Trophoblast cell (in vitro differentiated cells and primary cell): ENCODE data around the gene PITHD1.

ENCODE experiments used
- DNase-seq, 2 donors: peaks; one replicate each; pipeline ENCODE4 v3.0.0-alpha.2; 2016
- H2AFZ ChIP-seq: 2 replicates; pipeline ENCODE4 v1.6.1; 2013; ENCODE audit warnings: low read length, moderate library complexity, mild to moderate bottlenecking; ENCODE audit not compliant: insufficient read depth, poor library complexity
- H2AK5ac ChIP-seq: 2 replicates; pipeline ENCODE4 v1.6.1; 2013; ENCODE audit warnings: mild to moderate bottlenecking, low read length
- H2BK120ac ChIP-seq: 2 replicates; pipeline ENCODE4 v1.6.1; 2013; ENCODE audit warnings: low read length, mild to moderate bottlenecking, moderate library complexity; ENCODE audit not compliant: insufficient read depth, poor library complexity
- H2BK12ac ChIP-seq: 2 replicates; pipeline ENCODE4 v1.6.1; 2013; ENCODE audit warnings: mild to moderate bottlenecking, low read length, moderate library complexity
- H2BK5ac ChIP-seq: 2 replicates; pipeline ENCODE4 v1.6.1; 2013; ENCODE audit warnings: low read length, low read depth, moderate library complexity, mild to moderate bottlenecking; ENCODE audit not compliant: poor library complexity
- H3K14ac ChIP-seq: 2 replicates; pipeline ENCODE4 v1.6.1; 2013; ENCODE audit warnings: mild to moderate bottlenecking, low read length
- H3K18ac ChIP-seq: 2 replicates; pipeline ENCODE4 v1.6.1; 2013; ENCODE audit warnings: mild to moderate bottlenecking, low read length
- H3K23ac ChIP-seq: 2 replicates; pipeline ENCODE4 v1.6.1; 2013; ENCODE audit warnings: low read length
- H3K27ac ChIP-seq: 2 replicates; pipeline ENCODE4 v1.5.1; 2013; ENCODE audit warnings: low read depth, mild to moderate bottlenecking, inconsistent platforms, low read length, moderate library complexity
- H3K27me3 ChIP-seq: 2 replicates; pipeline ENCODE4 v1.6.1; 2013; ENCODE audit warnings: inconsistent platforms, mild to moderate bottlenecking, low read length, moderate library complexity; ENCODE audit not compliant: insufficient read depth
- H3K36me3 ChIP-seq, 2 experiments: 1 replicate in 1 of 2; 2 replicates in 1 of 2; pipeline ENCODE4 v1.6.1; 2013; ENCODE audit warnings: low read length in 2 of 2, mild to moderate bottlenecking in 2 of 2, moderate library complexity in 1 of 2; ENCODE audit not compliant: insufficient read depth in 2 of 2, control insufficient read depth in 1 of 2
- H3K4ac ChIP-seq: 2 replicates; pipeline ENCODE4 v1.6.1; 2013; ENCODE audit warnings: low read depth, mild to moderate bottlenecking, low read length, moderate library complexity
- H3K4me1 ChIP-seq, 2 experiments: 1 replicate in 1 of 2; 2 replicates in 1 of 2; pipeline ENCODE4 v1.6.1; 2013; ENCODE audit warnings: low read length in 2 of 2, mild to moderate bottlenecking in 2 of 2, moderate library complexity in 1 of 2; ENCODE audit not compliant: insufficient read depth in 2 of 2, control insufficient read depth in 1 of 2
- H3K4me2 ChIP-seq: 2 replicates; pipeline ENCODE4 v1.6.1; 2013; ENCODE audit warnings: inconsistent platforms, mild to moderate bottlenecking, low read length, moderate library complexity
- H3K4me3 ChIP-seq: 2 replicates; pipeline ENCODE4 v1.5.1; 2013; ENCODE audit warnings: mild to moderate bottlenecking, low read depth, low read length, inconsistent platforms
- H3K79me1 ChIP-seq: one replicate; pipeline ENCODE4 v1.6.1; 2013; ENCODE audit warnings: low read length
- H3K79me2 ChIP-seq: 2 replicates; pipeline ENCODE4 v1.6.1; 2013; ENCODE audit warnings: low read length, mild to moderate bottlenecking; ENCODE audit not compliant: control insufficient read depth, insufficient read depth, poor library complexity
- H3K9ac ChIP-seq: 2 replicates; pipeline ENCODE4 v1.6.1; 2013; ENCODE audit warnings: mild to moderate bottlenecking, low read length
- H3K9me3 ChIP-seq: 2 replicates; pipeline ENCODE4 v1.6.1; 2013; ENCODE audit warnings: low read depth, mild to moderate bottlenecking, control low read depth, inconsistent platforms, low read length; ENCODE audit not compliant: insufficient read depth
- H4K12ac ChIP-seq: 2 replicates; pipeline ENCODE4 v1.6.1; 2013; ENCODE audit warnings: low read depth, mild to moderate bottlenecking, low read length, moderate library complexity
- H4K8ac ChIP-seq: 2 replicates; pipeline ENCODE4 v1.6.1; 2013; ENCODE audit warnings: low read depth, mild to moderate bottlenecking, low read length, moderate library complexity
- H4K91ac ChIP-seq: one replicate; pipeline ENCODE4 v1.6.1; 2013; ENCODE audit warnings: low read depth, mild to moderate bottlenecking, low read length, moderate library complexity
- WGBS: extraction: QIAGEN DNeasy Blood & Tissue Kit; methylation state at CpG from one replicate; pipeline ENCODE4 v1.1.7; 2013; ENCODE audit warnings: missing lambda C conversion rate; ENCODE audit not compliant: insufficient read length, insufficient coverage; ENCODE audit errors: extremely low coverage; 5-methylcytosine and 5-hydroxymethylcytosine counted together

The PITHD1 gene

DNA sequence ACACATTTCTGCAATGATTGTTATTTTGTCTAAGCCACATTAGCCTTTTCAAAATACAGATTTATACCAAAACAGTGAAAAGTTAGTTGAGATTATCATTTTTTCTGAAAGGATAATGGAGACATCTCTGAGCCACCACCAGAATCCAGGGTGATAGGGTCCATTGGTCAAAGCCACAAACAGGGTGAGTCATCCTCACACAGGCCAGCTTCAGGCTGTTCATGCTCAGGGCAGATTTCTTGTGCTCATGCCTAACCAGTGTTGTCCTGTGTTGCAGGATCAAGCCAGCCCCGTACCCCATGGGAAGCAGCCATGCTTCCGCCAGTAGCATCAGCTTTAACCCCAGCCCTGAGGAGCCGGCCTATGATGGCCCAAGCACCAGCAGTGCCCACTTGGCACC lies 21.5 kb upstream of the PITHD1 start:
- H3K9ac ChIP-seq = no peak overlapping the region
- no peak overlapping the region for H4K8ac ChIP-seq
- H3K27me3 ChIP-seq = no peaks in the 10 kb centered on the region
- no peaks in the 10 kb centered on the region for H3K79me1 ChIP-seq
- H3K18ac ChIP-seq = no peak overlapping the region
- H3K4ac ChIP-seq = no peak overlapping the region
- no CpG with 5 or more reads among the region's 3 CpGs for WGBS
- H3K14ac ChIP-seq = no peak overlapping the region
- no peaks in the 10 kb centered on the region for H3K4me1 ChIP-seq
- no peak overlapping the region for H3K4me2 ChIP-seq
- no peak overlapping the region for H2AFZ ChIP-seq
- H3K36me3 ChIP-seq = peaks cover 60 to 81% of the 10 kb centered on the region in 2 experiments
- no peak overlapping the region for H4K12ac ChIP-seq
- H2BK120ac ChIP-seq = no peak overlapping the region
- H3K4me3 ChIP-seq = no peak overlapping the region
- H3K9me3 ChIP-seq = no peaks in the 10 kb centered on the region
- no peak for DNase-seq
- no peak overlapping the region for H3K23ac ChIP-seq
- H3K79me2 ChIP-seq = no peaks in the 10 kb centered on the region
- no peak overlapping the region for H2BK5ac ChIP-seq
- H2BK12ac ChIP-seq = no peak overlapping the region
- H4K91ac ChIP-seq = no peak overlapping the region
- H2AK5ac ChIP-seq = no peak overlapping the region
- no peak overlapping the region for H3K27ac ChIP-seq

- no peak overlapping the region for H2AFZ ChIP-seq
- H3K27me3 ChIP-seq = no peaks in the 10 kb centered on the region
- H2BK5ac ChIP-seq = no peak overlapping the region
- WGBS = no CpG with 5 or more reads among the region's 1 CpG
- H4K91ac ChIP-seq = no peak overlapping the region
- no peak overlapping the region for H4K8ac ChIP-seq
- no peak overlapping the region for H3K4me3 ChIP-seq
- no peak overlapping the region for H3K14ac ChIP-seq
- H3K4me1 ChIP-seq = no peaks in the 10 kb centered on the region
- H3K4ac ChIP-seq = no peak overlapping the region
- no peaks in the 10 kb centered on the region for H3K9me3 ChIP-seq
- DNase-seq = no peak
- no peak overlapping the region for H3K23ac ChIP-seq
- no peak overlapping the region for H3K18ac ChIP-seq
- no peaks in the 10 kb centered on the region for H3K79me1 ChIP-seq
- no peak overlapping the region for H2BK12ac ChIP-seq
- no peak overlapping the region for H2AK5ac ChIP-seq
- no peak overlapping the region for H3K9ac ChIP-seq
- no peaks in the 10 kb centered on the region for H3K79me2 ChIP-seq
- no peak overlapping the region for H3K27ac ChIP-seq
- no peak overlapping the region for H3K4me2 ChIP-seq
- H2BK120ac ChIP-seq = no peak overlapping the region
- no peak overlapping the region for H4K12ac ChIP-seq
- peaks cover 56 to 79% of the 10 kb centered on the region in 2 experiments for H3K36me3 ChIP-seq
Measured at GRCh38 chr1:23757812-23758211, 20.4 kb upstream of the PITHD1 start.

- H3K4ac ChIP-seq = no peak overlapping the region
- H2BK12ac ChIP-seq = no peak overlapping the region
- no peaks in the 10 kb centered on the region for H3K79me2 ChIP-seq
- peaks cover 50 to 73% of the 10 kb centered on the region in 2 experiments for H3K36me3 ChIP-seq
- no peak overlapping the region for H3K18ac ChIP-seq
- H4K8ac ChIP-seq = no peak overlapping the region
- no peak overlapping the region for H2AFZ ChIP-seq
- no peak overlapping the region for H4K12ac ChIP-seq
- DNase-seq = no peak
- no peak overlapping the region for H2BK5ac ChIP-seq
- H3K4me2 ChIP-seq = no peak overlapping the region
- no CpG with 5 or more reads among the region's 4 CpGs for WGBS
- H3K14ac ChIP-seq = no peak overlapping the region
- no peak overlapping the region for H3K23ac ChIP-seq
- no peak overlapping the region for H2BK120ac ChIP-seq
- H3K27me3 ChIP-seq = no peaks in the 10 kb centered on the region
- no peak overlapping the region for H3K4me3 ChIP-seq
- no peaks in the 10 kb centered on the region for H3K79me1 ChIP-seq
- H3K27ac ChIP-seq = no peak overlapping the region
- no peak overlapping the region for H2AK5ac ChIP-seq
- H3K9ac ChIP-seq = no peak overlapping the region
- no peak overlapping the region for H4K91ac ChIP-seq
- no peaks in the 10 kb centered on the region for H3K9me3 ChIP-seq
- H3K4me1 ChIP-seq = no peaks in the 10 kb centered on the region
Measured at GRCh38 chr1:23759277-23759676, 18.9 kb upstream of the PITHD1 start.

- WGBS = no CpG with 5 or more reads among the region's 7 CpGs
- Histone ChIP-seq H2BK120ac (no peak overlapping the region), H2BK5ac (no peak overlapping the region), H3K36me3 (peaks cover 37 to 46% of the 10 kb centered on the region in 2 experiments), H3K27me3 (no peaks in the 10 kb centered on the region), H3K4me3 (no peak overlapping the region), H3K9ac (no peak overlapping the region), H3K9me3 (no peaks in the 10 kb centered on the region), H2AFZ (no peak overlapping the region), H3K4me2 (no peak overlapping the region), H3K4ac (no peak overlapping the region), H2AK5ac (no peak overlapping the region), H4K8ac (no peak overlapping the region), H3K79me1 (no peaks in the 10 kb centered on the region), H4K12ac (no peak overlapping the region), H3K23ac (no peak overlapping the region), H3K14ac (no peak overlapping the region), H3K79me2 (no peaks in the 10 kb centered on the region), H3K4me1 (no peaks in the 10 kb centered on the region), H3K18ac (no peak overlapping the region), H3K27ac (no peak overlapping the region), H4K91ac (no peak overlapping the region), H2BK12ac (no peak overlapping the region)
- no peak for DNase-seq
Measured at GRCh38 chr1:23763041-23763577, 15.1 kb upstream of the PITHD1 start.
